SU-DHL-6 (cell line): ENCODE measurements around the gene SESTD1.

Experiments used
- H2AFZ ChIP-seq: fragments of 200-600 bp; sonication (generic); 2 replicates; pipeline ENCODE4 v1.6.1; 2014; ENCODE audit warnings: low read depth, mild to moderate bottlenecking, moderate library complexity, mixed read lengths, antibody characterized with exemption, low read length; ENCODE audit not compliant: severe bottlenecking
- H3F3A ChIP-seq: fragments of 200-600 bp; shearing (Covaris generic); 2 replicates; pipeline ENCODE4 v1.6.0; 2016; ENCODE audit warnings: antibody characterized with exemption, mild to moderate bottlenecking; ENCODE audit not compliant: insufficient read depth
- H3K27ac ChIP-seq: fragments of 200-600 bp; sonication (generic); 2 replicates; pipeline ENCODE4 v1.5.1; 2016; ENCODE audit warnings: low read depth, mild to moderate bottlenecking, low read length, moderate library complexity, mixed read lengths
- H3K27me3 ChIP-seq: fragments of 200-600 bp; sonication (generic), shearing (Covaris generic); 2 replicates; pipeline ENCODE4 v1.6.0; 2014; ENCODE audit warnings: mild to moderate bottlenecking, low read length
- H3K36me3 ChIP-seq: fragments of 200-600 bp; sonication (generic); 2 replicates; pipeline ENCODE4 v1.6.1; 2014; ENCODE audit warnings: mild to moderate bottlenecking, low read length, mixed read lengths
- H3K4me2 ChIP-seq: fragments of 300-600, 200-600 bp; shearing (Covaris generic), sonication (generic); 2 replicates; pipeline ENCODE4 v1.6.0; 2014; ENCODE audit warnings: low read length, low read depth, mild to moderate bottlenecking; ENCODE audit not compliant: poor library complexity, severe bottlenecking
- H3K4me3 ChIP-seq: fragments of 200-600 bp; sonication (generic); 2 replicates; pipeline ENCODE4 v1.5.1; 2014; ENCODE audit warnings: antibody characterized with exemption, low read length, mild to moderate bottlenecking, mixed read lengths; ENCODE audit not compliant: insufficient read depth, poor library complexity, severe bottlenecking
- H3K79me2 ChIP-seq: fragments of 200-600 bp; sonication (generic); 2 replicates; pipeline ENCODE4 v1.6.1; 2014; ENCODE audit warnings: mild to moderate bottlenecking, low read length, moderate library complexity; ENCODE audit not compliant: insufficient read depth
- H3K9ac ChIP-seq: fragments of 200-600 bp; sonication (generic); 2 replicates; pipeline ENCODE4 v1.7.0; 2014; ENCODE audit warnings: mild to moderate bottlenecking, low read length
- H3K9me2 ChIP-seq: fragments of 200-600 bp; sonication (generic); replicated peaks from 2 replicates; pipeline ENCODE4 v1.6.1; 2014; ENCODE audit warnings: low read length; ENCODE audit not compliant: insufficient read depth
- H3K9me3 ChIP-seq: fragments of 200-600 bp; sonication (generic); 2 replicates; pipeline ENCODE4 v1.6.1; 2014; ENCODE audit warnings: low read length, mixed read lengths; ENCODE audit not compliant: insufficient read depth
- H4K20me1 ChIP-seq: fragments of 200-600 bp; sonication (generic); 2 replicates; pipeline ENCODE4 v1.6.1; 2014; ENCODE audit warnings: low read depth, mild to moderate bottlenecking, antibody characterized with exemption, low read length, moderate library complexity, mixed read lengths
- CTCF ChIP-seq: fragments of 200-600 bp; sonication (generic); IDR thresholded peaks from one replicate; pipeline ENCODE4 v1.5.1; 2017; ENCODE audit warnings: antibody characterized with exemption, mild to moderate bottlenecking, low read length, moderate library complexity; ENCODE audit not compliant: insufficient read depth, poor library complexity, severe bottlenecking
- EZH2phosphoT487 ChIP-seq: fragments of 200-600 bp; sonication (generic), shearing (Covaris generic); conservative IDR thresholded peaks from 2 replicates; pipeline ENCODE4 v1.6.1; 2018; ENCODE audit warnings: mild to moderate bottlenecking, antibody characterized with exemption, low read length, moderate library complexity, mixed read lengths

Gene SESTD1

GRCh38 chr2:179263446-179264367, 925 bp downstream of the SESTD1 start:
- TF ChIP-seq EZH2phosphoT487 (no peak), CTCF (no peak)
- H3K79me2 ChIP-seq, result no peaks in the 10 kb centered on the region
- H3F3A ChIP-seq, result peaks cover 6% of the 10 kb centered on the region; the same call in 1 of the 2 replicates
- no peaks in the 10 kb centered on the region for H3K36me3 ChIP-seq
- H2AFZ ChIP-seq, result peak overlapping the region; percentile 97
- no peaks in the 10 kb centered on the region for H3K9me2 ChIP-seq
- no peaks in the 10 kb centered on the region for H4K20me1 ChIP-seq
- H3K4me3 ChIP-seq, result peak overlapping the region; percentile 77
- peak overlapping the region; percentile 66 for H3K9ac ChIP-seq
- H3K9me3 ChIP-seq, result no peaks in the 10 kb centered on the region; the same call in 1 of the 2 replicates
- no peaks in the 10 kb centered on the region; the same call in 1 of the 2 replicates for H3K27me3 ChIP-seq
- peak overlapping the region; percentile 67 for H3K4me2 ChIP-seq
- H3K27ac ChIP-seq, result no peak overlapping the region

- Histone ChIP-seq H3K4me3 (no peak overlapping the region), H2AFZ (peak overlapping the region; percentile 97), H3K27me3 (no peaks in the 10 kb centered on the region; the same call in 1 of the 2 replicates), H3K27ac (no peak overlapping the region), H3K9me3 (no peaks in the 10 kb centered on the region; the same call in 1 of the 2 replicates), H3K9ac (no peak overlapping the region), H4K20me1 (no peaks in the 10 kb centered on the region), H3K9me2 (no peaks in the 10 kb centered on the region), H3F3A (peaks cover 6% of the 10 kb centered on the region; the same call in 1 of the 2 replicates), H3K79me2 (no peaks in the 10 kb centered on the region), H3K36me3 (no peaks in the 10 kb centered on the region), H3K4me2 (peak overlapping the region; percentile 67)
- TF ChIP-seq EZH2phosphoT487 (0 out of 2 replicates have a peak, but pooled peaks have one; percentile 71), CTCF (no peak)
These were observed 1.6 kb downstream of the SESTD1 start for GRCh38 chr2:179263015-179263414.

- Histone ChIP-seq H2AFZ (no peak overlapping the region), H3K4me3 (no peak overlapping the region), H3K79me2 (no peaks in the 10 kb centered on the region), H3K9me2 (no peaks in the 10 kb centered on the region), H3K9ac (no peak overlapping the region), H4K20me1 (no peaks in the 10 kb centered on the region), H3K27me3 (no peaks in the 10 kb centered on the region; the same call in 1 of the 2 replicates), H3K36me3 (no peaks in the 10 kb centered on the region), H3K27ac (no peak overlapping the region), H3F3A (peaks cover 6% of the 10 kb centered on the region; the same call in 1 of the 2 replicates), H3K4me2 (no peak overlapping the region), H3K9me3 (no peaks in the 10 kb centered on the region; the same call in 1 of the 2 replicates)
- TF ChIP-seq EZH2phosphoT487 (no peak), CTCF (no peak)
These were observed 2.5 kb downstream of the SESTD1 start for GRCh38 chr2:179262077-179262660.
